Measurements from ENCODE around the gene CCT7.
"Not testable (repeated sequence)": the region's sequence is repeated elsewhere in the genome, so short reads cannot be mapped to it uniquely, and the experiment has no call there.

CCT7 gene

GRCh38 chr2:73233932-73234832 is at the start of gene CCT7:
CCT7 (plus strand) TSS chr2:73234308; CDS start chr2:73234379, 71 bp downstream.
- peak; percentile 87 for DNase-seq

GRCh38 chr2:73185965-73186364 is 48.1 kb upstream of the CCT7 start:
- DNase-seq: no peak

GRCh38 chr2:73187549-73187948 is 46.6 kb upstream of the CCT7 start:
- no peak for DNase-seq

GRCh38 chr2:73197579-73197978 is 36.5 kb upstream of the CCT7 start:
- no peak for DNase-seq

GRCh38 chr2:73200281-73200680 is 33.8 kb upstream of the CCT7 start:
- DNase-seq: not testable (repeated sequence)

- DNase-seq: no peak
Observed at GRCh38 chr2:73202156-73203054, 31.7 kb upstream of the CCT7 start, which contains the start of gene NOTO. NOTO (plus strand) TSS chr2:73202574; CDS start chr2:73202667, 93 bp downstream.

- no peak for DNase-seq
Observed at GRCh38 chr2:73203055-73203681, 30.9 kb upstream of the CCT7 start.

- no peak for DNase-seq
Observed at GRCh38 chr2:73205611-73206010, 28.5 kb upstream of the CCT7 start.

GRCh38 chr2:73208258-73208657 is 25.9 kb upstream of the CCT7 start:
- DNase-seq: no peak

- DNase-seq: no peak
Observed at GRCh38 chr2:73210019-73210418, 24.1 kb upstream of the CCT7 start.

- DNase-seq: no peak
Observed at GRCh38 chr2:73210696-73211095, 23.4 kb upstream of the CCT7 start.

GRCh38 chr2:73212098-73212447 is 22.0 kb upstream of the CCT7 start:
- no peak for DNase-seq

- peak; percentile 11 for DNase-seq
Observed at GRCh38 chr2:73212448-73213176, 21.5 kb upstream of the CCT7 start.

- peak; percentile 62 for DNase-seq
Observed at GRCh38 chr2:73214120-73215035, 19.7 kb upstream of the CCT7 start, which contains the start of gene SMYD5. SMYD5 (plus strand) TSS chr2:73214245; CDS start chr2:73214267, 22 bp downstream.

- no peak for DNase-seq
Observed at GRCh38 chr2:73215254-73215653, 18.9 kb upstream of the CCT7 start.

GRCh38 chr2:73217160-73217559 is 16.9 kb upstream of the CCT7 start:
- DNase-seq: no peak

- no peak for DNase-seq
Observed at GRCh38 chr2:73217826-73218225, 16.3 kb upstream of the CCT7 start.

- DNase-seq: no peak
Observed at GRCh38 chr2:73218298-73218697, 15.8 kb upstream of the CCT7 start.

GRCh38 chr2:73223821-73224220 is 10.3 kb upstream of the CCT7 start:
- no peak for DNase-seq

GRCh38 chr2:73225513-73226360 is 8.4 kb upstream of the CCT7 start:
- DNase-seq: no peak
